Progenitor cell of endocrine pancreas (in vitro differentiated cells): ENCODE data around the gene MPZ. TPM values are rescaled to one million over a fixed set of nuclear protein-coding genes. Genes with fewer than 3 reads are reported as not detected.

Source experiments
- DNase-seq: peaks from one replicate; pipeline ENCODE4 v3.0.0; 2021; ENCODE audit warnings: low spot score; ENCODE audit not compliant: unreplicated experiment
- H3K27ac Mint-ChIP-seq: 2 replicates; pipeline ENCODE4 v1.8.0; 2021; ENCODE audit warnings: mild to moderate bottlenecking, moderate library complexity, mixed read lengths
- H3K27me3 Mint-ChIP-seq: 2 replicates; pipeline ENCODE4 v1.8.0; 2021; ENCODE audit warnings: mixed read lengths
- H3K36me3 Mint-ChIP-seq: 2 replicates; pipeline ENCODE4 v1.8.0; 2022; ENCODE audit warnings: mixed read lengths; ENCODE audit not compliant: insufficient read depth
- H3K4me1 Mint-ChIP-seq: 2 replicates; pipeline ENCODE4 v1.8.0; 2021; ENCODE audit warnings: low read depth, mixed read lengths
- H3K4me3 Mint-ChIP-seq: 2 replicates; pipeline ENCODE4 v1.8.0; 2021; ENCODE audit warnings: low read depth, mild to moderate bottlenecking, moderate library complexity, mixed read lengths
- H3K9me3 Mint-ChIP-seq: 2 replicates; pipeline ENCODE4 v1.8.0; 2021; ENCODE audit warnings: low read depth, mixed read lengths
- CTCF ChIP-seq: fragments of 200-600 bp; sonication (generic); IDR thresholded peaks from one replicate; pipeline ENCODE4 v1.5.0; 2021; ENCODE audit warnings: antibody characterized with exemption, mild to moderate bottlenecking; ENCODE audit not compliant: unreplicated experiment
- total RNA-seq: library from RNA; stranded (reverse); gene quantifications from 2 replicates; pipeline ENCODE4 v1.2.1, GENCODE V29; 2021

MPZ gene
- total RNA-seq, 1 donor from 2014 or later = 4.4 TPM

- peak within 1 kb of the TSS; percentile 96 for H3K4me3 Mint-ChIP-seq
- H3K27me3 Mint-ChIP-seq = peaks cover 4% of the 10 kb centered on the region
- H3K4me1 Mint-ChIP-seq = peaks cover 15% of the 10 kb centered on the region
- peak within 1 kb of the TSS; percentile 100 for H3K27ac Mint-ChIP-seq
- no peaks in the 10 kb centered on the region for H3K9me3 Mint-ChIP-seq
- TF ChIP-seq CTCF = peak; percentile 63
- peak; percentile 77 for DNase-seq
- H3K36me3 Mint-ChIP-seq = no peaks in the 10 kb centered on the region
Measured at GRCh38 chr1:161314201-161314981, 4.6 kb upstream of the MPZ start, which contains the start of gene SDHC. Gene SDHC, plus strand, starts transcription at chr1:161314381. Its CDS starts 25 bp downstream, at chr1:161314406.

GRCh38 chr1:161313554-161314200, 3.9 kb upstream of the MPZ start:
- H3K27me3 Mint-ChIP-seq = peaks cover 6% of the 10 kb centered on the region
- no peaks in the 10 kb centered on the region for H3K36me3 Mint-ChIP-seq
- no peak for DNase-seq
- H3K27ac Mint-ChIP-seq = peak overlapping the region; percentile 100
- peak overlapping the region; percentile 96 for H3K4me3 Mint-ChIP-seq
- peaks cover 15% of the 10 kb centered on the region for H3K4me1 Mint-ChIP-seq
- H3K9me3 Mint-ChIP-seq = no peaks in the 10 kb centered on the region
- no peak for TF ChIP-seq CTCF

GRCh38 chr1:161311595-161312181, 1.9 kb upstream of the MPZ start:
- no peak for DNase-seq
- Mint-ChIP-seq H3K36me3 (no peaks in the 10 kb centered on the region), H3K4me3 (no peak overlapping the region), H3K27me3 (peaks cover 14% of the 10 kb centered on the region), H3K4me1 (peaks cover 15% of the 10 kb centered on the region), H3K9me3 (no peaks in the 10 kb centered on the region), H3K27ac (no peak overlapping the region)
- no peak for TF ChIP-seq CTCF

- H3K9me3 Mint-ChIP-seq = no peaks in the 10 kb centered on the region
- peaks cover 16% of the 10 kb centered on the region for H3K4me1 Mint-ChIP-seq
- DNase-seq = no peak
- H3K27ac Mint-ChIP-seq = no peak overlapping the region
- no peak overlapping the region for H3K4me3 Mint-ChIP-seq
- no peaks in the 10 kb centered on the region for H3K36me3 Mint-ChIP-seq
- H3K27me3 Mint-ChIP-seq = peaks cover 16% of the 10 kb centered on the region
- no peak for TF ChIP-seq CTCF
Measured at GRCh38 chr1:161307892-161308638, 1.7 kb downstream of the MPZ start.
